AG08396 (cell line): ENCODE results near the gene LRRC8A.
A peak's percentile ranks its signal among the peaks of the same experiment; 100 is the strongest.
"Not testable (repeated sequence)": the region's sequence is repeated elsewhere in the genome, so short reads cannot be mapped to it uniquely, and the experiment has no call there.

Experiments
- DNase-seq: peaks from one replicate; pipeline ENCODE4 v3.0.0; 2012; ENCODE audit warnings: low spot score, mixed read lengths

Gene LRRC8A

DNA sequence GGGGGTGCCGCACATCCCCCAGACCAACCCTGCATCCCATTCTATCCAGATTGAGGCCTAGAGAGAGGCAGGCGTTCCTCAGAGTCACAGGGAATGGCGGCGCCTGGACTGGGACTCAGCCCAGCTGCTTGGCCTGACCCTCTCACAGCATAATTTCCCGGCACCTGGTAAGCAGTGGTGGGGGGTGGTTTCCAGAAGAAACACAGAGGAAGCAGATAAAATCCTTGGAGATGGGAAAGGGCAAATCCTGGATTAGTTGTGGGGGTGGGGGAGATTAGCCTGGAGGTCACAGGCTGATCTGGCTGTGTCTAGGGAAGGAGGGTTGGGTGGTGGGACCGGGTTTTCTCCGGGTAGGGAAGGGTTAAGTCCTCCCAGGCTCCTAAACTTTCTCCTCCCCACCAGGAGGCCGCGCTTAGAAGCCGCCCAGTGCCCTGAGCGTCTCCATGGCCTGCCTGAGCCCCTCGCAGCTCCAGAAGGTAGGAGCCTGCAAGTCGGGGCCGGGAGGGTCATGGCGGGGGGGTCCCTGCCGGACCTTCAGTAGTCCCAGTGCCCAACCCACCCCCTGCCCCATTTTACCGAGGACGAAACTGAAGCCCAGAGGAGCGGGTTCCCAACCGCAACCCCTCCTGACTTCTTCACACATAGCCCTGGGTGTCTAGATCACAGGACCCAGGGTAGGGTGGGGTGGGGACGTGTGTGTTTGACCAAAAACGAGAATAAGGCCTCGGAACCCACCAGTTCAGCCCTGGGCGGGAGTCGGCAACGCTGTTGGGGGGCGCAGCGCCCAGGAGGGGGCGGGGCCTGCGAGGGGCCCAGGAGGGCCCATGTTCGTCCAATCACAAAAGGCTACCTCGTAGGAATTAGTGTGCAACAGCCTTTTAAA is 40.2 kb downstream of the LRRC8A start:
- DNase-seq: peak; percentile 79

DNA sequence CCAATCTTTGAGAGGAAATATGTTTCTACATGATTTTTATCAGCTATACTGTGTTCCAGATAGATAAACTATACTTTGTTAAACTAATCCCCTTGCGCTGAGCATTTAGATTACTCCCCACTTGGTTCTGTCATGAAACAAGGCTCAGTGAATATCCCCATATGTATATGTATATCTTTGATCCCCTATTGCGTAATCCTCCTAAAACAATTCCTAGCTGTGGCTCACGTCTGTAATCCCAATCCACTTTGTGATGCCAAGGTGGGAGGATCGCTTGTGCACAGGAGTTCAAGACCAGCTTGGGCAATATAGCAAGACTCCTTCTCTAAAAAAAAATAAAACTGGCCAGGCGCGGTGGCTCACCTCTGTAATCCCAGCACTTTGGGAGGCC is 41.6 kb downstream of the LRRC8A start:
- DNase-seq: no peak

DNA sequence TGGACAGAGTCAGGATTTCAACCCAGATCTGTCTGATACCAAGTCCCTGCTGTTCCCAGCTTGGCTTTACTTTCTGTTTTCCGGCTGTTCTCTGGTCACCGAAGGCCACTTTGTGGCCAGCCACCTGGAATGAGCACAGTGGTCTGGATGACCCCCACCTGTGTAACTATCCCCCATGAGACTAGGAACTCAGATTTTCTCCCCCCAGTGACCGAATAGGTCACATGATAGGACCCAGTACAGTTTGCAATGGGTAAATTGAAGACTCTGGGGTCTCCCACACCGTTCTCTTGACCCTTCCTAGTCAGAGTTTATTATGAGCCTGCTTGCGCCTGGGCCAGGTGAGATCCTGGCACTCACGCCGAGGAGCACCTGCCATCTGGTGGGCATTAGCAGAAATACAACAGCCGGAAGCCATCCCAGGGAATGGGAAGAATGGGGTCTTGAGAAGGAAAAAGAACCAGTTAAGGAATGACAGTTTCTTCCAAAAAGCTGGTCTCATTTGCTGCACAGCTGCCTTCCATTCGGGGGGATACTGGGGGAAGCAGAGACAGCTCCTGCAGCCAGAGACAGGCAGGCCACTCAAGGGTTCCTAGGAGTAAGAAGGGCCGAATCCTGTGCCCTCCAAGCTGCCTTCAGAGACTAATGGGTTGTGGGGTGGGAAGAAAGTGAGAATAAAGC is 45.9 kb downstream of the LRRC8A start:
- DNase-seq: peak; percentile 65

DNA sequence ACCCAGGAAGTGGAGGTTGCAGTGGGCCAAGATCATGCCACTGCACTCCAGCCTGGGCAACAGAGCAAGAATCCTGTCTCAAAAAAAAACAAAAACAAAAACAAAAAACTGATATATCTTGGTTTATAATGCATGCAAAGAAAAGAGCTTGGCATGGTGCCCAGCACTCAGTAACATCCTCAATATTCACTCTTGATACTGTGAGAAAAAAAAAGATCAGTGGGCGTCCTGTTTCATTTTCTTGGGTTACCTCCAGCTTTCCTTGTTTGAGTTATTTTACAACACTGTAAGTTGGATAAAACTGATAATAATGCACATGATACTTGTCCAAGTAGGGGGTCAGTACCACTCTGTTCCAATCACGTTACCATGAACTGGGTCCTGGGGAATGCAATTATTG is 46.7 kb downstream of the LRRC8A start:
- DNase-seq: no peak

DNA sequence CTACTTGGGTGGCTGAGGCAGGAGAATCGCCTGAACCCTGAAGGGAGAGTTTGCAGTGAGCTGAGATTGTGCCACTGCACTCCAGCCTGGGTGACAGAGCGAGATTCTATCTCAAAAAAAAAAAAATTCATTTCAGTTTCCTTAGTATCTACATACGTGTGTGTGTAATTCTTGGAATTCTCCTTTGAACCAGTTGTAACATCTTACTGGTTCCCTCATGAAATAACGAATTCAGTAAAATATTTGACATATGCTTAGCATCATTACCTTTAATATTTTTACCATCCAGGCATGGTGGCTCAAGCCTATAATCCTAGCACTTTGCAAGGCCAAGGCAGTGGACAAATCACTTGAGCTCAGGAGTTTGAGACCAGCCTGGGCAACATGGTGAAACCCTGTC is 47.6 kb downstream of the LRRC8A start:
- no peak for DNase-seq

DNA sequence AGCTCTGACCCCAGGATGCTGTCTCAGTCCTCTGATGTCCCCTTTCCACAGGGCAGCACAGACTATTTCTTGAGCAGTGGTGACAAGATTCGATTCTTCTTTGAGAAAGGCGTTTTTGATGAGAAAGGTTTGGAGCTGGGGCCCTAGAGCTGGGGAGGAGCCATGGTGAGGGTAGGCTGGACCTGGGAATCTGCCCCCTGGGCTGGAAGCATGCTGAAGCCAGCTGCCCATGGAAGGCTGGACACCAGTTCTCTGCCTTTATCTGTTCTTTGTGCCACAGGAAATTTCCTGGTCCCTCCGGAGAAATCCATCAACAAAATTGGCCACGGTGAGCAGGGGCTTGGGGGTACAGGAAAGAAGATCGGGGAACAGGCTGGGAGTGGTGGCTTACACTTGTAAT is 51.8 kb downstream of the LRRC8A start:
- DNase-seq: no peak

DNA sequence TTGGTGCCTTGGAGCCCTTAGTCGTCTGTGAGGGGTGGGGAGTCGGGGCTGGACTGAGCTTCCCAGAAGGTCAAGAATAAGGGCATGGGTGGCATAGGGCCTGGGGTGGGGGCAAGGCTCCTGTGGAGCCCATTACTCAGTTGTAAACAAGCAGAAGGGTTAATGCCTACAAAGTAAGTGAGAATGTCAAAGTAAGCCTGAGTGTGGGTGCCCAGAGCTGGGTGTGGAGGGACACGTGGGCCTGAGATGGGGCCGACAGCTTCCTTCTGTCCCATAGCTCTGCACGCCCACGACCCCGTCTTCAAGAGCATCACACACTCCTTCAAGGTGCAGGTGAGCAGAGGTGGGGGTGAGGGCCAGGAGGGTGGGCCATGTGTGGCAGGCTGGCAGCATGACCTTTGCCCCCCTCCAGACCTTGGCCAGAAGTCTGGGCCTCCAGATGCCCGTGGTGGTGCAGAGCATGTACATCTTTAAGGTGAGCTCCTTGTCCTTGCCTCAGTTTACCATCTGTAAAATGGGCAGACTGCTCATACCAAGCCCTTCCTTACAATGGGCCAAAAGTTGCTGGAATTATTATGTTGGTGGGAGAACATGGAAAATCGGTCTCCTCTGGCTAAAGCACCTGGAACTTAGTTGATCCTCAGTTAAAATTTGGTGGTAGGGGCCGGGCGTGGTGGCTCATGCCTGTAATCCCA is 54.4 kb downstream of the LRRC8A start:
- no peak for DNase-seq

DNA sequence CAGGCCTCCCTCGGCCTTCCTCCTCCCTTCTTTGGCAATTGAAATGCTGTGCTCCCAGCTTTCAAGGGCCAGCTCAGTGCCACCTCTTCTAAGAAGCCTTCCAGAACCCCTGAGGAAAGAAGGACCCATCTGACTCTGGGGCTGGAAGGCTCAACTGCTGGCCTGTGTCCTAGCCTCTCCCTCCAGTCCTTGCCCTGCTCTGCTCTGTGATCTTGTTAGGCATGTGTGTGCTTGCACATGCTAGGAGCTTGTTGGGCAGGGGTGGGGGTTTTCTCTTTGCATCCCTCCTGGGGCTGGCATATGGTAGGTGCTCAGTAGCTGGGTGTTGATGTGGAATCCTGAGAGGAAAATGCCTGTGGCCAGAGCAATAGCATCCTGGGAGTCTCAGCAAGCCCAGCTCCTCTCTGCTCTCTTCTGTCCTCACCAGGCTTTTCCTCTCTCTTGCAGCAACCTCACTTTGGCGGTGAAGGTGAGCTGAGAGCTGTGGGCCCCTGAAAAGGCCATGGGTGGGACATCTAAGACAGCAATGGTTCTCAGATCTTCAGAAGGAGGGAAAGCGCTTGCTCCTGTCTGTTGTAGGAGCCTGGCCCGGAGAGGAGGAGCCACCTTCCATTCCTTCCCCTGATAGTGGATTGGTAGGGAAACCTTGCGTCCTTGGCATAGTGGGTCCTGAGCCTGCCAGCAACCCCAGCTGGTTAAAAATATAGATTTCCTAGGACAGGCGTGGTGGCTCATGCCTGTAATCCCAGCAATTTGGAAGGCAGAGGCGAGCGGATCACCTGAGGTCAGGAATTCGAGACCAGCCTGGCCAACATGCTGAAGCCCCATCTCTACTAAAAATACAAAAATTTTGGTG is 55.6 kb downstream of the LRRC8A start:
- no peak for DNase-seq

DNA sequence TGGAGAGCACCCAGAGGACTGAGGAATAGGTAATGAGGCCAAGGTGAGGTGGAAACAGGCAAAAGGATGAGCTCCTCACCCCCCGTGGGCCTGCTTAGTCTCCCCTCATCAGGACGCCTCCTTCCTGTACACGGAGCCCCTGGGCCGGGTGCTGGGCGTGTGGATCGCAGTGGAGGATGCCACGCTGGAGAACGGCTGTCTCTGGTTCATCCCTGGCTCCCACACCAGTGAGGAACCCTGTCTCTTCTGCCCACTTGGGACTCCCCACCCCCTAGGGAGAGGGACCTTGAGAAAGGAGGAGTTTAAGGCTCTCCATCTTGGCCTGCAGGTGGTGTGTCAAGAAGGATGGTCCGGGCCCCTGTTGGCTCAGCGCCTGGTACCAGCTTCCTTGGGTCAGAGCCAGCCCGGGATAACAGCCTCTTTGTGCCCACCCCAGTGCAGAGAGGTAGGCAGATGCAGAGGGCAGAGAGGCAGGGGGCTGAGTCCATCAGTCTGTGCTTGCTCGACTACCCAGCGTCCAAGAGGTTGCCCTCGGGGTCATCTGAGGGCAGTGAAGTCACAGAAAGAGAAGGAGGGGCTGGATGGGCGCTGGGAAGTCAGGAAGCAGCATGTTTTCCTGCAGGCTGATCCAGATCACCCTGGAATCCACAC is 58.5 kb downstream of the LRRC8A start:
- no peak for DNase-seq

DNA sequence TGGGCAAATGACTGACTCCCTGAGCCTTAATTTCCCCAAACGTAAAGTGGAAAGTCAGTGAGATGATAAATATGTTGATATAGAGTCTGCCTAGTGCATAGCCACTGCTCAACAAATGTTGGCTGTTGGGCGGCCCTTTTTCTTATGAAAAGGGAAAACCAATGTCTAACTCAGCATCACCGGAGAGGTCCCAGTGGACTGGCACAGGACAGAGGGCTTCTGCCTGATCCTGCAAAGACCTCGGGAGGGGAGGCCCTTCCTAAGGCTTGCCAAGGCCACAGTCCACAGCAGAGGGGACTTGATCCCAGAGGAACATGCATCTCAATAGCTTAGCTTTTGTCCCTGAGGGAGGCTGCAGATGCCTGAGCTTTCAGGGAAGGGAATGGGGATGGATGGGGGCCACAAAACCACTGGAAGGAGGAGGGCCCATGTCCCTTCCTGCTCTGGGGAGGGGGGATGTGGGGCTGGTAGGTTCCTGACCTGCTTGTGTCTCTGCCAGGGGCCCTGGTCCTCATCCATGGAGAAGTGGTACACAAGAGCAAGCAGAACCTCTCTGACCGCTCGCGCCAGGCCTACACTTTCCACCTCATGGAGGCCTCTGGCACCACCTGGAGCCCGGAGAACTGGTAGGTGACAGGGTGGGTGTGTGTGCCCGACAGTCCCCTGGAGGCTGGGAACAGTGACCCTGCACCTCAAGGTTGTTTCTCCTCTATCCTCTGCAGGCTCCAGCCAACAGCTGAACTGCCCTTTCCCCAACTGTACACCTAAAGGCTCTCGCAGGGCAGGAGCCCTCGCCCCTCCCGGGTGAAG is 59.2 kb downstream of the LRRC8A start:
- no peak for DNase-seq

DNA sequence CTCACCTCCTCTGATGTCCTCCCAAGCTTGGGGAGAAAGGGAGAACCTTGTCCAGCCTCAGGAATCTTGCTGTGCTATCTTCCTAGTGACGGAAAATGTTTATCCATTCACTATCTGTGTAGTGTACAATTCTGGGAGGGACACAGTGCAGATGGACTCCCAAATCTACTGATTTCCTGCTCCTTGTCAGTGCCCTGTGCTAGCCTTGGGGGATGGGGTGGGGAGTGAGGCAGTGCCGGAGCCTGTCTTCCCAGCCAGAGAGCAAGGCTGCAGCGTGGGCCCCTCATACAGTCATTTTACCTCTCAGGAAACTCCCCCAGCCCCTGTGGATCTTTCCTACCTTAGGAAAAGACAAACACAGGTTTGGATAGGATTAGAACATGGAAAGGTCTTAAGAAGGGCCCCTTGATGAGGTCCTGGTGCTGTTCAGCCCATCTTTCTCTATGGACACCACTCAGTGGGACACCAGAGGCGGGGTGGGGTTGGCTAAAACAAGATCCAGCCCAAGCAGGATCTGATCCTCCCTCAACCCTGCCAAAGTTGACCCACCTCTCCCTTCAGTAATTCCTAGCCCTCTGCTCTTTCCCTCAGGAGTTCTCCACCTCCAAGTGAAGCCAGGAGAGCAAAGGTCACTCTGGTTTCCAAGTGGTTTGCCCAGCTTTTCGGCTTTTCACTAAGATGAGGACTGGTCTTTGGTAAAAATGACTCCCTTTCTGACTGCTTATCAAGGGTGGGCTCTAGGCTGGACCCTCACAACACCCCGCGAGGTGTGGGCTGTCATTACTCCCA is 62.1 kb downstream of the LRRC8A start:
- no peak for DNase-seq

DNA sequence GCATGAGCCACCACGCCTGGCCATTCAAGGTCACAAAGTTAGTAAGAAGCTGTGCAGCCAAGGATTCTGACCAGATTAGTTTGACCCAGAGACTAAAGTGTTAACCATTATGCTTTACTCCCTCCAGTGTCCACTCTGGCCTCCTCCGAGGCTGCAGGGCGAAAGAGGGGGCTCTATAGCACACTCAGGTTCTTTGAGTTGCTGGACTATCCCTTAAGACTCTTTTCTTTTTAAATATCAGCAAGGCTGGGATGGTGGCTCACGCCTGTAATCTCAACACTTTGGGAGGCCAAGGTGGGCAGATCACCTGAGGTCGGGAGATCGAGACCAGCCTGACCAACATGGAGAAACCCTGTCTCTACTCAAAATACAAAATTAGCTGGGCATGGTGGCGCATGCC is 63.0 kb downstream of the LRRC8A start:
- not testable (repeated sequence) for DNase-seq

DNA sequence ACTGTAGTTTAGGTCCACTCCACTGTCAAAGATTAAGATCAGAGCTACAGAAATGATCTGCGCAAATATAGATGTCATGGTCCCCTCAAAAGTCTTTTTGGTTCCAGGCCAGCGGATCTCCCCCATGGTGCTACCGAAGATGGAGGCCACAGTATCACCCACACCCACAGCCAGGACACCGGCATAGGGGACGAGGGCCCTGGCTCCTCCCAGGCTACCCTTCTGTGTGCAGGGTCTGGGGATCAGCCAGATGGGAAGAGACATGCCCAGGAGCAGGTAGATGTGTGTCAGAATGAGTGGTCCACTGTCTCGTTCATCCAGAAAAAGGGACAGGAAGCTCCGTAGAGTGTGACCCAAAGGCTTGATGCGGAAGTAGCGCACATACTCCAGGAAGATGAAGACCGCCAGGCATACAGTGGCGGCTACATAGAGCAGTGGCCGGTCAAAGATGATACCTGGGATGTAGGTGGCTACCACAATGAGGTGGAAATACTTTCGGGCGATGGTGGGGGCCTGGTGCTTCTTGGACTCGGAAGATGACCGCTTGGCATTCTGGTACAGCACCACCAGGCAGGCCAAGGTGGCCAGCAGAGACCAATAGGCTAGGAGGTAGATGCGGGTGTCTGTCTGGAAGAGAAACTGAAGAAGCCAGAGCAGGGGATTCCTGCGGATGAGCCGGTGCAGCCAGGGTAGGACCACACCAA is 64.0 kb downstream of the LRRC8A start:
- DNase-seq: no peak

DNA sequence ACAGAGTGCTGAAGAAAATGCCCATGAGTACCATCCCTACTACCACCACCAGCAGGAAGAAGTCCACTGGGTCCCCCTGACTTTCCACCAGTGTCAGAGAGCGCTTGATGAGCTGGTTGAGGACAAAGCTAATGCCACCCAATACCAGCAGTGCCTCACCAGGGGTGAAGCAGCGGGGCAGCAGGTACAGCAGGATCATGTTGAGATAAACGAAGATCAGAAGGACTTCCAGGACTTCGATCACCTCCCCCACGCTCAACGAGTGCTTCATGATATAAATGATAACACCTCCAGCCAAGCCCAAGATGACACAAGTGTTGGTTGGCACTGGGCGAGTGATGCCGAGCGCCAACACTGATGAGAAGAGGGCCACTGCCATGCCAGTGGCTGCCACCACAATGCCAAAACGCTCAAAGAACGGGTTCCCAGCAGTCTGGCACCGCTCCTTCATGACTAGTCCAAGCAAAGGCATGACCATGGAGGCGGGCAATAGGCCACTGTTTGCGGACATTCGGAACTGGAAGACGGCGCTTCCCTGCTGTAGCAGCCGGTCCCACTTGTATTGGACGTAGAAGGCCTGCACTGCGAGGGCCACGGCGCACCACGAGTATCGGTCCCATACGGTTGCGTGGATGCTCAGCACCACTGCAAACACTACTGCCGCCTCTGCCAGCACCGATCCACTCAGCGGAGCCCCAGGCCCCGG is 64.8 kb downstream of the LRRC8A start:
- peak; percentile 58 for DNase-seq

DNA sequence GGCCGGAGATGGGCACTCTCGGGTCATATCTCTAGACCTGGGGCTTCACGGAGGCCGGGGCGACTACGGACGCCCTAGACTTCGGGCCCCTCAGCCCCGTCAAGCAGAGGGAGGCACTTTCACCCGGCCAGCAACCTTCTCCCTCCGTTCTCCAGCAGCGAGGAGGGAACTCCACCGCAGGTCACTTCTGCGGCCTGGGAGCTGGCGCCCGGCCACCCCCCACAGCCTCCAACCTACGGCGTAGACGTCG is 65.3 kb downstream of the LRRC8A start:
- no peak for DNase-seq

DNA sequence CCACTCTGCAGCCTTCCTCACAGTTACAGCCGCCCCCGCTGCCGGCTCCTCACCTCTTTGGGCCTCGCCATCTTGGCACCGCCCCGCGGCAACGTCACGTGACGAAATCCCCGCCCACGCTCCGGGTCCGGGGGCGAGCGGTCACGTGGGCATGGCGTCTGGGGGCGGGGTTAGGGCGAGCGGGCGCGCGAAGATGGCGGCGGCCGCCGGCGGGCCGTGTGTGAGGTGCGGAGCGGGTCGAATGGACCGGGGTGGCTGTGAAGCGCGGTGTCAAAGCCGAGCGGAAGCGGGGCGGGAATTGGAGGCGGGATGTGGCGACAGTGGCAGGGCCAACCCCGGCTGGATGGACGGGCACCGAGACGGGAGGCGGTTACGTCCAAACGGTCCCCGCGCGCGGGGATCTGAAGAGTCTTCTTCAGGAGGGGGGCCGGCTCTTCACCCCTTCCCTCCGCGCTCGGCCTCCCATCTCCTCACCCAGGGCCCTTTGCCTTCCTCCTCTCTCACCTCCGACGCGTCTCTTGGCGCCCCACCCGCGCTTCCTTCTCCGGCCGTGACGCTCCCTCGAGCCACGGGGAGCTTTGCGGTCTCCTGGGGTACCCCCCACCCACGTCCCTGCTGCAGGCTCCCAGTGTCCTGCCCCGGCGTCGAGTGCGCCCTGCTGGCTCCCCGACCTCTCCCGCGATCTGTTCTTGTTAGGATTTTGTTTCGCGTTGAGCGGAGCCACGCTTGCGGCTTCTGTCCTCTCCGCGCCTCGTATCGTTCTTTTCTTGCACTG is 65.8 kb downstream of the LRRC8A start, which contains the start of the genes DOLK and NUP188:
Gene DOLK (minus strand): TSS at position 77 of the 775 bp plus-strand sequence. CDS start 300 bp downstream, outside the sequence.
Gene NUP188 (plus strand): TSS at position 173 of the 775 bp plus-strand sequence. CDS start 21 bp downstream, at position 194.
- DNase-seq: peak; percentile 100

DNA sequence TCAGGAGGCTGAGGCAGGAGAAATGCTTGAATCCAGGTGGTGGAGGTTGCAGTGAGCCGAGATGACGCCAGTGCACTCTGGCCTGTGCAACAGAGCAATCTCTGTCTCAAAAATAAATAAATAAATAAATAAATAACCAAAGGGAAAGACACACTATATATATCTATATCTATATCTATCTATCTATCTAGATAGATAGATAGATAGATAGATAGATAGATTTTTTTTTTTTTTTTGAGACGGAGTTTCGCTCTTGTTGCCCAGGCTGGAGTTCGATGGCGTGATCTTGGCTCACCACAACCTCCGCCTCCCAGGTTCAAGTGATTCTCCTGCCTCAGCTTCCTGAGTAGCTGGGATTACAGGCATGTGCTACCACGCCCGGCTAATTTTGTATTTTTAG is 79.5 kb downstream of the LRRC8A start:
- DNase-seq: not testable (repeated sequence)
